HCT116 (cell line): ENCODE data around the gene CLCF1. TPM values are rescaled to one million over a fixed set of nuclear protein-coding genes. Genes with fewer than 3 reads are reported as not detected.

Source experiments
- ATAC-seq: fragments of 200-7000 bp; cut with Tn5 transposase; 2 replicates; pipeline ENCODE4 v1.9.1; 2020; ENCODE audit warnings: mild to moderate bottlenecking, moderate library complexity
- BruUV-seq: library from RNA; stranded (reverse); fragments of 400-500 nt; replicated peaks from 2 replicates; lab custom pipeline; 2021; lab: Mats Ljungman, UMichigan
- CTCF ChIA-PET: fragments of 300-600 bp; sonication (Branson Sonifier 250); formaldehyde crosslinking; loops from one replicate; lab custom pipeline; 2021; ENCODE audit warnings: antibody characterized with exemption; lab: Charles Lee
- POLR2A ChIA-PET: fragments of 300-600, 350-600 bp; sonication (Branson Sonifier 250); formaldehyde crosslinking; loops from one replicate; lab custom pipeline; 2021; ENCODE audit warnings: antibody characterized with exemption; lab: Charles Lee
- RAD21 ChIA-PET, 2 experiments: fragments of 300-600 bp; sonication (Branson Sonifier 250); formaldehyde crosslinking; loops; one replicate each; lab custom pipeline; 2023; ENCODE audit warnings: low total read pairs in 2 of 2; ENCODE audit not compliant: uncharacterized antibody in 2 of 2, unreplicated experiment in 2 of 2, low non-redundant PET in 1 of 2; lab: Charles Lee
- DNase-seq: peaks from one replicate; pipeline ENCODE4 v3.0.0-alpha.2; 2010; ENCODE audit warnings: low read depth, low spot score
- H2AFZ ChIP-seq: fragments of 200-600 bp; shearing (Covaris generic), sonication (generic); 2 replicates; pipeline ENCODE4 v1.6.1; 2017; ENCODE audit warnings: low read depth, mixed run types, mixed read lengths, antibody characterized with exemption, low read length; ENCODE audit not compliant: poor library complexity, severe bottlenecking
- H3K27ac ChIP-seq: 2 replicates; pipeline ENCODE4 v1.5.1; 2012; ENCODE audit warnings: low read depth, low read length
- H3K27me3 ChIP-seq: fragments of 200-600 bp; sonication (generic); 2 replicates; pipeline ENCODE4 v1.6.1; 2016; ENCODE audit warnings: mixed run types, low read length, mixed read lengths; ENCODE audit not compliant: insufficient read depth
- H3K36me3 ChIP-seq, 2 experiments: fragments of 200-500 bp in 1 of 2; fragments of 200-600 bp in 1 of 2; sonication (Bioruptor generic) in 1 of 2; sonication (generic) in 1 of 2; 2 replicates each; pipeline versions ENCODE4 v1.5.1 to v1.6.1; 2014 to 2016; ENCODE audit warnings: low read length in 2 of 2, inconsistent platforms in 1 of 2, mixed read lengths in 1 of 2, mixed run types in 1 of 2; ENCODE audit not compliant: insufficient read depth in 2 of 2, control insufficient read depth in 1 of 2
- H3K4me1 ChIP-seq, 2 experiments: fragments of 200-600 bp in 1 of 2; sonication (generic) in 1 of 2; 2 replicates each; pipeline versions ENCODE4 v1.5.1 to v1.6.1; 2012 to 2017; ENCODE audit warnings: low read length in 2 of 2, inconsistent platforms in 1 of 2, mild to moderate bottlenecking in 1 of 2, mixed read lengths in 1 of 2, mixed run types in 1 of 2, moderate library complexity in 1 of 2; ENCODE audit not compliant: insufficient read depth in 2 of 2, control insufficient read depth in 1 of 2
- H3K4me2 ChIP-seq: fragments of 200-600 bp; sonication (generic); 2 replicates; pipeline ENCODE4 v1.6.1; 2017; ENCODE audit warnings: mixed run types, low read length, mixed read lengths
- H3K4me3 ChIP-seq, 2 experiments: fragments of 200-600 bp in 1 of 2; sonication (generic) in 1 of 2; replicated peaks in 1 of 2; 2 replicates each; pipeline ENCODE4 v1.5.1; 2011 to 2016; ENCODE audit warnings: low read length in 2 of 2, control low read depth in 1 of 2, low read depth in 1 of 2, mild to moderate bottlenecking in 1 of 2, mixed read lengths in 1 of 2, mixed run types in 1 of 2
- H3K79me2 ChIP-seq: fragments of 200-600 bp; sonication (generic); 2 replicates; pipeline ENCODE4 v1.6.1; 2017; ENCODE audit warnings: mild to moderate bottlenecking, mixed run types, low read length, moderate library complexity, mixed read lengths; ENCODE audit not compliant: insufficient read depth
- H3K9ac ChIP-seq: fragments of 200-600 bp; sonication (generic); 2 replicates; pipeline ENCODE4 v1.6.1; 2016; ENCODE audit warnings: low read length, mixed read lengths
- H3K9me2 ChIP-seq: fragments of 200-600 bp; sonication (generic), shearing (Covaris generic); 2 replicates; pipeline ENCODE4 v1.6.1; 2017; ENCODE audit warnings: mixed run types, mild to moderate bottlenecking, moderate library complexity; ENCODE audit not compliant: insufficient read depth
- H3K9me3 ChIP-seq, 2 experiments: fragments of 200-500 bp in 1 of 2; fragments of 200-600 bp in 1 of 2; sonication (Bioruptor generic) in 1 of 2; sonication (generic) in 1 of 2; 2 replicates each; pipeline ENCODE4 v1.6.1; 2014 to 2017; ENCODE audit warnings: low read length in 2 of 2, mixed read lengths in 2 of 2, inconsistent platforms in 1 of 2, low read depth in 1 of 2, mild to moderate bottlenecking in 1 of 2, mixed run types in 1 of 2, moderate library complexity in 1 of 2; ENCODE audit not compliant: control insufficient read depth in 1 of 2, insufficient read depth in 1 of 2
- H4K20me1 ChIP-seq: fragments of 200-600 bp; sonication (generic), shearing (Covaris generic); 2 replicates; pipeline ENCODE4 v1.6.1; 2017; ENCODE audit warnings: mixed run types, mild to moderate bottlenecking, moderate library complexity; ENCODE audit not compliant: insufficient read depth
- ATF3 ChIP-seq: IDR thresholded peaks from 2 replicates; pipeline ENCODE4 v1.6.1; 2012
- CEBPB ChIP-seq: IDR thresholded peaks from 2 replicates; pipeline ENCODE4 v1.6.1; 2012; ENCODE audit warnings: low read depth
- MAX ChIP-seq: IDR thresholded peaks from 2 replicates; pipeline ENCODE4 v1.6.1; 2012
- SIN3A ChIP-seq: IDR thresholded peaks from 2 replicates; pipeline ENCODE4 v1.6.1; 2012; ENCODE audit warnings: low read depth
- SP1 ChIP-seq: IDR thresholded peaks from 2 replicates; pipeline ENCODE4 v1.6.1; 2012; ENCODE audit warnings: low read depth
- SRF ChIP-seq: IDR thresholded peaks from 2 replicates; pipeline ENCODE4 v1.6.1; 2012; ENCODE audit warnings: low read depth
- ZBTB33 ChIP-seq: IDR thresholded peaks from 2 replicates; pipeline ENCODE4 v1.6.1; 2011; ENCODE audit warnings: mild to moderate bottlenecking, low read length, moderate library complexity; ENCODE audit not compliant: insufficient replicate concordance; ENCODE audit errors: extremely low read depth
- ZFX ChIP-seq: fragments of 450-650 bp; IDR thresholded peaks from 2 replicates; pipeline ENCODE4 v1.6.1; 2017
- intact Hi-C: fragments of 100-400 bp; cut with micrococcal nuclease; formaldehyde crosslinking; loops from 2 replicates; pipeline ENCODE4 v1.10.0; 2022
- total RNA-seq: library from RNA; stranded (reverse); gene quantifications from one replicate; pipeline ENCODE4 v1.2.1, GENCODE V29; 2021; ENCODE audit not compliant: unreplicated experiment

The CLCF1 gene
- total RNA-seq, 1 experiment from 2014 or later: 12.2 TPM

- Histone ChIP-seq H2AFZ (no peak overlapping the region), H3K4me3 (no peak overlapping the region), H3K79me2 (no peaks in the 10 kb centered on the region), H3K4me1 (peaks cover 2 to 6% of the 10 kb centered on the region in 2 experiments), H3K27ac (no peak overlapping the region; the same call in 1 of the 2 replicates), H3K27me3 (no peaks in the 10 kb centered on the region), H4K20me1 (no peaks in the 10 kb centered on the region), H3K9ac (no peak overlapping the region), H3K9me2 (no peaks in the 10 kb centered on the region), H3K9me3 (no peaks in the 10 kb centered on the region), H3K4me2 (no peak overlapping the region), H3K36me3 (no peaks in the 10 kb centered on the region)
- ATAC-seq (no peak), DNase-seq (no peak)
- BruUV-seq: no TSS peak
- RAD21 ChIA-PET: no interaction called here
- POLR2A ChIA-PET: no interaction called here
- intact Hi-C loops: no loop called here
- CTCF ChIA-PET: no interaction called here
- TF ChIP-seq SRF (no peak), ZFX (no peak), CEBPB (no peak), ATF3 (no peak), SP1 (no peak), ZBTB33 (no peak)
These were observed 33.7 kb upstream of the CLCF1 start for GRCh38 chr11:67406969-67407687.

GRCh38 chr11:67406420-67406968 is 33.1 kb upstream of the CLCF1 start:
- H4K20me1 ChIP-seq: no peaks in the 10 kb centered on the region
- H3K9me2 ChIP-seq: no peaks in the 10 kb centered on the region
- no TSS peak for BruUV-seq
- ATAC-seq (no peak), DNase-seq (no peak)
- H2AFZ ChIP-seq: no peak overlapping the region
- H3K9me3 ChIP-seq: no peaks in the 10 kb centered on the region
- peaks cover 4 to 9% of the 10 kb centered on the region in 2 experiments for H3K4me1 ChIP-seq
- H3K27ac ChIP-seq: no peak overlapping the region
- no peaks in the 10 kb centered on the region for H3K27me3 ChIP-seq
- ChIA-PET POLR2A (no interaction called here), CTCF (no interaction called here), RAD21 (no interaction called here)
- intact Hi-C loops: no loop called here
- TF ChIP-seq MAX (no peak), SP1 (no peak), SIN3A (no peak)
- H3K4me2 ChIP-seq: no peak overlapping the region
- no peak overlapping the region for H3K9ac ChIP-seq
- no peaks in the 10 kb centered on the region for H3K36me3 ChIP-seq
- no peak overlapping the region for H3K4me3 ChIP-seq
- no peaks in the 10 kb centered on the region; the same call in 1 of the 2 replicates for H3K79me2 ChIP-seq
